GM18873 (cell line): Measurements from ENCODE around the gene PLEKHG5.

Source experiments
- ATAC-seq: cut with Tn5 transposase; IDR thresholded peaks from one replicate; pipeline ENCODE4 v1.9.1; 2021; ENCODE audit warnings: mild to moderate bottlenecking, moderate library complexity, moderate number of reproducible peaks; ENCODE audit not compliant: unreplicated experiment, low FRiP score

Gene PLEKHG5, protein sequence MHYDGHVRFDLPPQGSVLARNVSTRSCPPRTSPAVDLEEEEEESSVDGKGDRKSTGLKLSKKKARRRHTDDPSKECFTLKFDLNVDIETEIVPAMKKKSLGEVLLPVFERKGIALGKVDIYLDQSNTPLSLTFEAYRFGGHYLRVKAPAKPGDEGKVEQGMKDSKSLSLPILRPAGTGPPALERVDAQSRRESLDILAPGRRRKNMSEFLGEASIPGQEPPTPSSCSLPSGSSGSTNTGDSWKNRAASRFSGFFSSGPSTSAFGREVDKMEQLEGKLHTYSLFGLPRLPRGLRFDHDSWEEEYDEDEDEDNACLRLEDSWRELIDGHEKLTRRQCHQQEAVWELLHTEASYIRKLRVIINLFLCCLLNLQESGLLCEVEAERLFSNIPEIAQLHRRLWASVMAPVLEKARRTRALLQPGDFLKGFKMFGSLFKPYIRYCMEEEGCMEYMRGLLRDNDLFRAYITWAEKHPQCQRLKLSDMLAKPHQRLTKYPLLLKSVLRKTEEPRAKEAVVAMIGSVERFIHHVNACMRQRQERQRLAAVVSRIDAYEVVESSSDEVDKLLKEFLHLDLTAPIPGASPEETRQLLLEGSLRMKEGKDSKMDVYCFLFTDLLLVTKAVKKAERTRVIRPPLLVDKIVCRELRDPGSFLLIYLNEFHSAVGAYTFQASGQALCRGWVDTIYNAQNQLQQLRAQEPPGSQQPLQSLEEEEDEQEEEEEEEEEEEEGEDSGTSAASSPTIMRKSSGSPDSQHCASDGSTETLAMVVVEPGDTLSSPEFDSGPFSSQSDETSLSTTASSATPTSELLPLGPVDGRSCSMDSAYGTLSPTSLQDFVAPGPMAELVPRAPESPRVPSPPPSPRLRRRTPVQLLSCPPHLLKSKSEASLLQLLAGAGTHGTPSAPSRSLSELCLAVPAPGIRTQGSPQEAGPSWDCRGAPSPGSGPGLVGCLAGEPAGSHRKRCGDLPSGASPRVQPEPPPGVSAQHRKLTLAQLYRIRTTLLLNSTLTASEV

DNA sequence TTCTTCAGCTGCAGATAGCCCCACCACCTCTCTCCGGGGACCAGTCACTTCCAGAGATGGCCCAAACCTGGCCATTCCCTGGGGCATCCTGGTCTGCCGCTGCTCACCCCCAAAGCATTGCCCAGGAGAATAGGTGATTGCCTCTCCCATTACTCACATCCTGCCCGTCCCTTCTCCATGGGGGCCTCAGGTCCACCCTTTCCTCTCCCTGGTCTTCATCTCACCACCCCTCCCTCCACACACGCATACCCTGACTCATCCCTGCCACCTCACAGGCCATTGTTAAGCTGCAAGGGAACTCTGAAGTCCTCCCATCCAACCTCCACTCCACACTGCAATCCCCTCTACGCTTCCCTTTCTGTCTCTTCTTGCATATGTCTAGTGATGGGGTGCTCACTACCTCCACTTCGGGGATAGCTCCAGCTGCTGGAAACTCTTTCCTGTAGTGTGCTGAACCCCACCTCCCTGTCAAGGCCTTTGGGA is at the start of gene PLEKHG5:
PLEKHG5 (minus strand) TSS at position 188 of the 483 bp plus-strand sequence. CDS start 14,096 bp downstream, outside the sequence.
- ATAC-seq: no peak

DNA sequence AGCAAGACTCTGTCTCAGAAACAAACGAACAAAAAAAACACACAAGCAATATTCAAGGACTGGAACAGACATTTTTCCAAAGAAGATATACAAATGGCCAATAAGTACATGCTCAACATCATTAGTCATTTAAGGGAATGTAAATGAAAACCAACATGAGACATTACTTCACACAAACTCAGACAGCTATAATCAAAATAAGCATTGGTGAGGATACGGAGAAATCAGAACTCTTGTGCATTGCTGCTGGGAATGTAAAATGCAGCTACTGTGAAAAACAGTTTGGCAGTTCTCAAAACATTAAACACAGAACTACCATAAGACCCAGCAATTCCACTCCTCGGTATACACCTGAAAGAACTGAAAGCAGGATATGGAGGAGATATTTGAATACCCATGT is 47.5 kb upstream of the PLEKHG5 start:
- no peak for ATAC-seq

DNA sequence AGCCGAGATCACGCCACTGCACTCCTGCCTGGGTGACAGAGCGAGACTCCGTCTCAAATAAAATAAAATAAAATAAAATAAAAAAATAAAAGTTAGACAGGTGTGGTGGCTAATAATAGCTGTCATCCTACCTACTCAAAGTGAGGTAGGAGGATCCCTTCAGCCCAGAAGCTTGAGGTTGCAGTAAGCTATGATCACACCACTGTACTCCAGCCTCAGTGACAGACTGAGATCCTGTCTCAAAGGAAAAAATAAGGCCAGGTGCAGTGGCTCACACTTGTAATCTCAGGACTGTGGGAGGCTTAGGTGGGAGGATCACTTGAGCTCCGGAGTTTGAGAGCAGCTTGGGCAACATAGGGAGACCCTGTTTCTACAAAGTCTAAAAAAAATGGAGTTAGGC is 44.8 kb upstream of the PLEKHG5 start:
- ATAC-seq: no peak

- ATAC-seq: no peak
Observed at GRCh38 chr1:6535214-6535613, 43.7 kb upstream of the PLEKHG5 start.

DNA sequence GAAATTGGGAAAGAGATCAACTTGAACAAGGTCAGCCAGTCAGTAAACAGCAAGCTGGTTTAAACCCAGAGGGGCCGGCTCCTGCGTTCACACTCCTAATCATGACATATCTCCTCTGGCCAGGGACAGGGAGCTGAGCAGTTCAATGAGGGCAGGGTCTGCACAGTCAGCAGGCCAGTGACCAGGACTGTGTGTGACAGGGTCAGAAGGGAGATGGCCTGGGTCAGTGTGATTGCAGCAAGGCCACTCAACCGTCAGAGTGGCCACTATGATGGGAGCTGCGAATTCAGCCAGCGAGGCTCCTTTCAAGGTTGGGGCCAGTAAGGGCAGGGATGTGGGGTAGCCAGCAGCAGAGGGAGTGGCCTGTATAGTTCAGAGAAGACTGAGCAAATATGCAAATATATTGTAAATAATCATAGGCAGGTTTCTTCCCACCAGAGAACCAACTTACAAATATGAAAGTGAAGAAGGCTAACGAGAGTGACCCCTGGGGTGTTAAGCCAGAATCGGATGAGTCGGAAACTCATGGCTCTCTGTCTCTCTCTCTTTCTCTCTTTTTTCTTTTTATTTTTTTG is 42.9 kb upstream of the PLEKHG5 start:
- no peak for ATAC-seq

DNA sequence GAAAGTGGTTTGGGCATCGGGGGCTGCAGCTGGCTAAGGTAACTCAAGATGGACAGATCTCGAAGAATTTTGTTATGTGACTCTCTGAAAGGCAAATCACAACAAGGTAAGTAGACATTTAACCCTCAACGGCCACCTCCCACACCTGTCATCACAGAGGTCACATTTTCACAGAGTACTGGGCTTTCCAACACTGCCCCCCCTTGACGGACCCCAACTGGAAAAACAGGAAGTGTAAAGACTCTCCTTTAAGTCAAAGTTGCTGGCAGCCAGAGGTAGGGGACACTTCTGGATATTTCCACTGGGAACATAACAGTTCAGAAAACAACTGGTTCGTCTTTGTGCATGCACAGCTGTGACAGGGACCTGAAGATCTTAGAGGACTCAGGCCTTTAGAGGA is 40.5 kb upstream of the PLEKHG5 start:
- no peak for ATAC-seq

DNA sequence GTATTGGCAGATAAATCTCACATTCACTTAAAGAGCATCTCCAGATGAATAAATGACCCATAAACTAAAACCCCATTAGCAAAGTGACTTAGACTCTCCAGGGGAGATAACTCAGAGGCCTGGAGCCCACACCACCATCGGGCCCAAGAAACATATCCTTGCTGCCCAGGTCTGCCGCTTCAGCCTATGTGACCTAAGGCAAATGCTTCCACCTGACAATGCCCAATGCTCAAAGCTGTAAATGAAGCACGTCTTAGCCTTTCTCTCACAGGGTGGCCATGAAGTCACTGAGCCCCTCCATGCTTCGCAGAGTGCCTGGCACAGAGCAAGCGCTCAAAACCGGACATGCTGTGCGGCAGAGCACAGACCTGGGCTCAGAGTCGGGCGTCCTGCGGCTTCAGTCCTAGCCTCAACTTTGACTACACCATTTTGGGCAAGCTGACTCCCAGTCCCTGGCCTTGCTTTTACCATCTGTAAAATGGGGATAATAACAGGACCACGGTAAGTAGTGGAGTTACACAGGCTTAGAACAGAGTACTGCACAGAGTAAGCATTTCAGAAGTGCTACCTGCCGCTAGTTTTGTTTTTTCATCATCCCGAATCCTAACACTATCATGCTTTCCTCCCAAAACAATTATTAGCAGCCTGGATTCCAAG is 39.2 kb upstream of the PLEKHG5 start:
- no peak for ATAC-seq

DNA sequence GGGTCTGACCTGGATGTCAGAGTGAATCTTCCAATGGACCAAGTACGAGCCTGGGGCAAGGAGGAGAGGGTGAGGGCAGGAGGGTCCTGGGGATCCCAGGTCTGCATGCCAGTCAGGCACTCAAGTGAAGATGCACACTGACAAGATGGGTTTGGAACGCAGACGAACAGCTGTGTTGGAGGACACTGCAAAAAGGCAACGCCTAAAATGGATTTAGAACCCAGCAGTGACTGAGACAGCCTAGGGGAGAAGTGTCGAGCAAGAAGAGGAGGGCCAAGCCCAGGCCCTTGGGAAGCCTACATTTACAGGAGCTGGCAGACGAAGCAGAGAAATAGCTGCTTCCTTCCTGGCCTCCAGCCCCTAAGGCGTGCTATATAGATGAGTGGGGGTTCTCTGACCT is 37.0 kb upstream of the PLEKHG5 start:
- ATAC-seq: no peak

GRCh38 chr1:6526316-6526715 is 34.8 kb upstream of the PLEKHG5 start:
- ATAC-seq: no peak

GRCh38 chr1:6523566-6523965 is 32.1 kb upstream of the PLEKHG5 start:
- ATAC-seq: no peak

DNA sequence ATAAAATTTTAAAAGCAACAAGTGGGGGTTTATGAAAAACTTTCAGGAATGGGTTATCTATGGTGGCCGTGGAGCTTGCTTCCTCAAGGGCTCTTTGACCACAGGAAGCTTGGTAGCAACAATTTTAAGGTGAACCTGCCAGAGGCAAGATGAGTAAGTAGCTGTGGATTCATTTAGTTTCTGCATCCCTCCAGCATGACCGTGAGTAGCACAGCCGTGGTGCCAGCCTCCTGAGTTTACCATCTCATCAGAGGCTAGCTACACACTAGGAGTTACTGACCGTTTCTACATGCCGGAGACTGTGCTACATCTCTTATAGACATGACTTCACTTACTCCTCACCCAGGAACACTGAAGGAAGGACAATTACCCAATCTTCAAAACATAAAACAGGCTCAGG is 30.1 kb upstream of the PLEKHG5 start:
- ATAC-seq: no peak

DNA sequence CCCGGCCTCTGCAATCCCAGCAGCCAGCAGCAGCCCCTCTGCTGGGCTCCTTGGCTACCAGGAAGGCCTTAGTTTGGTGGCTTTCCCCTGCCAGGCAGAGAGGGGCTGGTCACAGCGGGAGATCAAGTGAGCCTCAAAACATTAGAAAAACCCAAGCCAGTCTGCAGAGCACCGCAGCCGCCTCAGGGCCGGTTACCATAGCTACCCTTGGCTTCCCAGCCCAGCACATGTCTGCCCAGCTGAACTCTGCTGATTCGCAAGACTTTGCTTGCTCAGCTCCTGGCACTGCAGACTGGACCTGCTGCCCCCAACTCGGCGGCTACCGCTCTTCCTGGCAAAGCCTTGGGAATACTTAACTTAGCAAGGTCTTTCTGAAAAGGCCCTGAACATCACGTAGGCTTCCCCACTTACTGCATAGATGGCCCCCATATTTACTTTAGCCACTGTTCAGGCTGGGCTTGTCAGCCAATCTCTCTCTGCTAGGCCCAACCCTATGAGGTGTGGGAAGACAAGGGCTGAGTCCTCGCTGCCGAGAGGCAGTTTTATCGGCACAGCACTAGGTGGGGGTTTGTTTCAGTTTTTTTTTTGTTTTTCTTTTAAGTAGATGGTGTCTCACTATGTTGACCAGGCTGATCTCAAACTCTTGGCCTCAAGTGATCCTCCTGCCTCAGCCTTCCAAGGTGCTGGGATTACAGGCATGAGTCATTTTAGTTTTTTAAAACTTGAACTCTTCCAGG is 28.6 kb upstream of the PLEKHG5 start:
- no peak for ATAC-seq

GRCh38 chr1:6519491-6519934 is 28.0 kb upstream of the PLEKHG5 start:
- ATAC-seq: no peak

DNA sequence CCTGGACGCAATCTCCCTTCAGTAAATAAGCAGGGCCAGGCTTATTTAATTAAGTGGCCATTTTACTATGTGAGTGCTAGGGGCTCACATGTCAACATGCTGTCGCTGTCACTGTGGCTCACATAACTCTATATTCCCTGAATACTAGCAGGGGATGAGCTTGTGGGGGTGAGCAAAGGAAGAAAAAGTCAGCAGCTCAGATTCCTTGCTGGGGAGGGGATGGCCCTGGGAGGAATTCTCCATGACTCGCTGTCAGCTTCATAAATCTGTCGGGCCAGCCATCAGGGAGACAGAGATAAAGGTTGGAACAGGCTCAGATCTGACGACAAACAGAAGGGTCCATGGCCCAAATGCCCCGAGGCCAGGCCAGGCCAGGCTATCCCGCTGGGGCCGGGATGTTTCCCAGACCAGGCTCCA is 26.0 kb upstream of the PLEKHG5 start:
- ATAC-seq: no peak

DNA sequence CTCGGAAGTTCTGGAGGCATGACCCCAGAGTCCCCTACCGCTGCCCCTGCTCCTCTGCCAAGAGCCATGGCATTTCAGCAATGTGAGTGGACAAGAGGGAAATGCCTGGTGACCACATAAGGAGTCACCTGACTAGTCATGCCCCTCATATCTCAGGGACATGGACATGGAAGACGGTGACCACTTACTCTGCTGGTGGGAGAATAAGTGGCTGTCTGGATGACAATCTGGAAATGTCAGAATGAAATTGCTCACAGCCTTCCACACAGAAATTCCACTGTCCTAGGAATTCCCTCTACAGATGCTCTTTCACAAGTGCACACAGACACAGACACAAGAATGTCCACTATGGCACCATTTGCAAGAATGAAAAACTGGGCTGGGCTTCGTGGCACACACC is 24.3 kb upstream of the PLEKHG5 start:
- ATAC-seq: no peak

GRCh38 chr1:6513320-6513801 is 21.9 kb upstream of the PLEKHG5 start:
- ATAC-seq: no peak

GRCh38 chr1:6512908-6513280 is 21.4 kb upstream of the PLEKHG5 start:
- no peak for ATAC-seq

DNA sequence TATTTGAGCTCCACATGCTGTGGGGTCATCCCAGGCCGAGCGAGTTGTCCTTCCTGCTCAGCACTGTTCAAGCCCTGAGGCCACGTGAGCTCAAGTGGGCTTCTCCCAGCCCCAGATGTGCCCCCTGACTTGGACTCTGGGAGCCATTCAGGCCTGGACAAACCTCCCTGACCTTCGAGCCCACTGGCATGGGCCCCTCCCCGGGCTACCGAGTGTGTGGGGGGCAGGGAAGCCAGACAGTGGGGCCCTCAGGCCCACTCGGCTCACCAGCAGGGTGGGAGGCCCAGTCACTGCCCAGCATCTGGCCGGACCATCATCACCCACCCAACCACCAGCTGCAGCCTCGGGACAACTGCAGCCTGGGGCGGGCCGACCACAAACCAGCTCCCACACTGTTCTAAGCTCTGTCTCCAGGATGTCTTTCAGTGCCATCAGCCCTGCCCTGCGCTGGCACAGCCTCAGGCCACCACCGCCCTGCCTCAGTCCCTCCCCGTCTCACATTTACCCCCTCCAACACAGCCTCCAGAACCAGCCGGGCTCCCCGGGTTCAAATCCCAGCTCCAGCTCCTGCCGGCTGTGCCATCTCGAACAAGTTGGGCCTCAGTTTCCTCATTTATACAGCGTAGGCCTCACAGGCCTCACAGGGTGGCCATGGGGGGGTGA is 20.9 kb upstream of the PLEKHG5 start:
- no peak for ATAC-seq
